ENCODE measurements around the gene UTS2B. TPM values are rescaled to one million over a fixed set of nuclear protein-coding genes. Genes with fewer than 3 reads are reported as not detected.

UTS2B gene
- total and polyA plus RNA-seq, 9 of the 15 experiments (the other 6 are each of a cell fraction or from before 2014, with no cell fraction given), result 0.06 TPM; not detected in 8

GRCh38 chr3:191347228-191347627, 16.9 kb upstream of the UTS2B start (continued):
- TF ChIP-seq, protein P1, sequence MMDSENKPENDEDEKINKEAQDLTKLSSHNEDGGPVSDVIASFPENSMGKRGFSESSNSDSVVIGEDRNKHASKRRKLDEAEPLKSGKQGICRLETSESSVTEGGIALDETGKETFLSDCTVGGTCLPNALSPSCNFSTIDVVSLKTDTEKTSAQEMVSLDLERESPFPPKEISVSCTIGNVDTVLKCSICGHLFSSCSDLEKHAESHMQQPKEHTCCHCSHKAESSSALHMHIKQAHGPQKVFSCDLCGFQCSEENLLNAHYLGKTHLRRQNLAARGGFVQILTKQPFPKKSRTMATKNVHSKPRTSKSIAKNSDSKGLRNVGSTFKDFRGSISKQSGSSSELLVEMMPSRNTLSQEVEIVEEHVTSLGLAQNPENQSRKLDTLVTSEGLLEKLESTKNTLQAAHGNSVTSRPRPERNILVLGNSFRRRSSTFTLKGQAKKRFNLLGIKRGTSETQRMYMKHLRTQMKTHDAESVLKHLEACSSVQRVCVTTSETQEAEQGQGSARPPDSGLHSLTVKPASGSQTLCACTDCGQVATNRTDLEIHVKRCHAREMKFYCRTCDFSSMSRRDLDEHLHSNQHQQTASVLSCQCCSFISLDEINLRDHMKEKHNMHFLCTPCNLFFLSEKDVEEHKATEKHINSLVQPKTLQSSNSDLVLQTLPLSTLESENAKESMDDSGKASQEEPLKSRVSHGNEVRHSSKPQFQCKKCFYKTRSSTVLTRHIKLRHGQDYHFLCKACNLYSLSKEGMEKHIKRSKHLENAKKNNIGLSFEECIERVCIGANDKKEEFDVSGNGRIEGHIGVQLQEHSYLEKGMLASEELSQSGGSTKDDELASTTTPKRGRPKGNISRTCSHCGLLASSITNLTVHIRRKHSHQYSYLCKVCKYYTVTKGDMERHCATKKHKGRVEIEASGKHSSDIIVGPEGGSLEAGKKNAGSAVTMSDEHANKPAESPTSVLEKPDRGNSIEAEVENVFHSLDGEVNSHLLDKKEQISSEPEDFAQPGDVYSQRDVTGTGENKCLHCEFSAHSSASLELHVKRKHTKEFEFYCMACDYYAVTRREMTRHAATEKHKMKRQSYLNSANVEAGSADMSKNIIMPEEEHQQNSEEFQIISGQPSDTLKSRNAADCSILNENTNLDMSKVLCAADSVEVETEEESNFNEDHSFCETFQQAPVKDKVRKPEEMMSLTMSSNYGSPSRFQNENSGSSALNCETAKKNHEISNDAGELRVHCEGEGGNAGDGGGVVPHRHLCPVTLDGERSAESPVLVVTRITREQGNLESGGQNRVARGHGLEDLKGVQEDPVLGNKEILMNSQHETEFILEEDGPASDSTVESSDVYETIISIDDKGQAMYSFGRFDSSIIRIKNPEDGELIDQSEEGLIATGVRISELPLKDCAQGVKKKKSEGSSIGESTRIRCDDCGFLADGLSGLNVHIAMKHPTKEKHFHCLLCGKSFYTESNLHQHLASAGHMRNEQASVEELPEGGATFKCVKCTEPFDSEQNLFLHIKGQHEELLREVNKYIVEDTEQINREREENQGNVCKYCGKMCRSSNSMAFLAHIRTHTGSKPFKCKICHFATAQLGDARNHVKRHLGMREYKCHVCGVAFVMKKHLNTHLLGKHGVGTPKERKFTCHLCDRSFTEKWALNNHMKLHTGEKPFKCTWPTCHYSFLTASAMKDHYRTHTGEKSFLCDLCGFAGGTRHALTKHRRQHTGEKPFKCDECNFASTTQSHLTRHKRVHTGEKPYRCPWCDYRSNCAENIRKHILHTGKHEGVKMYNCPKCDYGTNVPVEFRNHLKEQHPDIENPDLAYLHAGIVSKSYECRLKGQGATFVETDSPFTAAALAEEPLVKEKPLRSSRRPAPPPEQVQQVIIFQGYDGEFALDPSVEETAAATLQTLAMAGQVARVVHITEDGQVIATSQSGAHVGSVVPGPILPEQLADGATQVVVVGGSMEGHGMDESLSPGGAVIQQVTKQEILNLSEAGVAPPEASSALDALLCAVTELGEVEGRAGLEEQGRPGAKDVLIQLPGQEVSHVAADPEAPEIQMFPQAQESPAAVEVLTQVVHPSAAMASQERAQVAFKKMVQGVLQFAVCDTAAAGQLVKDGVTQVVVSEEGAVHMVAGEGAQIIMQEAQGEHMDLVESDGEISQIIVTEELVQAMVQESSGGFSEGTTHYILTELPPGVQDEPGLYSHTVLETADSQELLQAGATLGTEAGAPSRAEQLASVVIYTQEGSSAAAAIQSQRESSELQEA (IDR thresholded peaks at IDR 0.05; ENCODE audit: low read depth), result no peak
- TF ChIP-seq CREB3L1 (IDR thresholded peaks at IDR 0.05; ENCODE audit: borderline replicate concordance, low read depth), result no peak
- TF ChIP-seq TOE1 (IDR thresholded peaks at IDR 0.05; ENCODE audit: borderline replicate concordance), result no peak
- TF ChIP-seq TOE1 (CRISPR knock-in tag; IDR thresholded peaks at IDR 0.05; ENCODE audit: borderline replicate concordance, low read depth), result no peak
- TF ChIP-seq THRAP3 (IDR thresholded peaks at IDR 0.05; ENCODE audit: borderline replicate concordance), result no peak
- TF ChIP-seq SMAD3 (CRISPR knock-in tag; conservative IDR thresholded peaks at IDR 0.05), result no peak
- TF ChIP-seq ZNF232 (CRISPR knock-in tag; IDR thresholded peaks at IDR 0.05), result no peak
- no peak for TF ChIP-seq ZNF717 (CRISPR knock-in tag; IDR thresholded peaks at IDR 0.05)
- no peak for TF ChIP-seq STAT5A (IDR thresholded peaks at IDR 0.05; ENCODE audit: borderline replicate concordance, low read length)
- no peak for TF ChIP-seq SMAD1 (IDR thresholded peaks at IDR 0.05; ENCODE audit: low read depth, low read length, partially characterized antibody)
- no peak for TF ChIP-seq ZHX1 (conservative IDR thresholded peaks at IDR 0.05; ENCODE audit: low read length)
- TF ChIP-seq THRA (IDR thresholded peaks at IDR 0.05), result no peak
- TF ChIP-seq SIN3A (IDR thresholded peaks at IDR 0.05; ENCODE audit: borderline replicate concordance in 2 of 2, control insufficient read depth in 1 of 2, low read depth in 2 of 2, low read length in 2 of 2), result no peak

Data from K562 (cell line).